GM23248 (cell line): Measurements from ENCODE around the gene TAF11L4.

Source experiments
- EZH2 ChIP-seq: fragments of 200-600 bp; sonication (generic); IDR thresholded peaks from 2 replicates; pipeline ENCODE4 v1.6.1; 2018; ENCODE audit warnings: antibody characterized with exemption, mild to moderate bottlenecking; ENCODE audit not compliant: insufficient read depth, poor library complexity, severe bottlenecking
- EZH2phosphoT487 ChIP-seq: fragments of 200-600 bp; sonication (generic); IDR thresholded peaks from 2 replicates; pipeline ENCODE4 v1.6.1; 2018; ENCODE audit warnings: antibody characterized with exemption, moderate library complexity, mild to moderate bottlenecking, low read depth; ENCODE audit not compliant: insufficient read depth

GRCh38 chr5:17477043-17477442 lies 44.6 kb upstream of the TAF11L4 start:
- TF ChIP-seq EZH2: no peak
- no peak for TF ChIP-seq EZH2phosphoT487
